NCI-H2029 treated with DMSO at 0.1 percent for 48 hours (cell line): Measurements from ENCODE around the gene AFAP1.

Source experiments
- DNase-seq: peaks from one replicate; lab custom pipeline; 2025; lab: John Stamatoyannopoulos, UW

AFAP1 gene

GRCh38 chr4:7784131-7784870 lies 155.4 kb downstream of the AFAP1 start:
- no peak for DNase-seq

GRCh38 chr4:7783541-7783940 lies 156.1 kb downstream of the AFAP1 start:
- DNase-seq, result no peak

- DNase-seq, result no peak
Observed at GRCh38 chr4:7782783-7783182, 156.9 kb downstream of the AFAP1 start.

GRCh38 chr4:7781993-7782392 lies 157.7 kb downstream of the AFAP1 start:
- no peak for DNase-seq

- DNase-seq, result no peak
Observed at GRCh38 chr4:7781366-7781765, 158.3 kb downstream of the AFAP1 start.

GRCh38 chr4:7780751-7781348 lies 158.8 kb downstream of the AFAP1 start:
- no peak for DNase-seq

GRCh38 chr4:7779432-7779768 lies 160.3 kb downstream of the AFAP1 start:
- no peak for DNase-seq

GRCh38 chr4:7778510-7779431 lies 160.9 kb downstream of the AFAP1 start:
- no peak for DNase-seq

GRCh38 chr4:7777871-7778509 lies 161.7 kb downstream of the AFAP1 start:
- no peak for DNase-seq

GRCh38 chr4:7777017-7777710 lies 162.5 kb downstream of the AFAP1 start:
- no peak for DNase-seq

GRCh38 chr4:7775396-7775795 lies 164.3 kb downstream of the AFAP1 start:
- no peak for DNase-seq

GRCh38 chr4:7774301-7775294 lies 165.1 kb downstream of the AFAP1 start:
- no peak for DNase-seq

- DNase-seq, result no peak
Observed at GRCh38 chr4:7773401-7774180, 166.1 kb downstream of the AFAP1 start.

GRCh38 chr4:7772711-7773385 lies 166.8 kb downstream of the AFAP1 start:
- DNase-seq, result no peak

- no peak for DNase-seq
Observed at GRCh38 chr4:7771541-7772507, 167.8 kb downstream of the AFAP1 start.

- no peak for DNase-seq
Observed at GRCh38 chr4:7771056-7771455, 168.6 kb downstream of the AFAP1 start.

GRCh38 chr4:7770224-7771050 lies 169.2 kb downstream of the AFAP1 start:
- DNase-seq, result no peak
